HepG2 (cell line): ENCODE measurements around the gene LCN2. TPM values are rescaled to one million over a fixed set of nuclear protein-coding genes. Genes with fewer than 3 reads are reported as not detected.

ENCODE experiments used
- ASH2L ChIP-seq: fragments of 300-600, 200-600 bp; sonication (generic); IDR thresholded peaks from 2 replicates; pipeline ENCODE4 v1.7.0; 2017; ENCODE audit warnings: low read depth, mild to moderate bottlenecking, moderate library complexity, mixed read lengths, low read length; ENCODE audit not compliant: insufficient read length
- HHEX ChIP-seq: IDR thresholded peaks from 2 replicates; pipeline ENCODE4 v1.6.1; 2016; ENCODE audit warnings: control low read depth
- HMG20A ChIP-seq: IDR thresholded peaks from 2 replicates; pipeline ENCODE4 v1.6.1; 2016; ENCODE audit warnings: borderline replicate concordance
- NFKB2 ChIP-seq: sonication (generic); formaldehyde crosslinking; IDR thresholded peaks from 2 replicates; pipeline ENCODE4 v1.4.0; 2020; ENCODE audit warnings: missing genetic modification reagents, borderline replicate concordance
- PHF20 ChIP-seq: sonication (generic); formaldehyde crosslinking; IDR thresholded peaks from 2 replicates; pipeline ENCODE4 v1.5.0; 2020; ENCODE audit warnings: mild to moderate bottlenecking, missing genetic modification reagents
- POGZ ChIP-seq: sonication (generic); formaldehyde crosslinking; IDR thresholded peaks from 2 replicates; pipeline ENCODE4 v1.4.0; 2020; ENCODE audit warnings: mild to moderate bottlenecking, missing genetic modification reagents
- POLR2A ChIP-seq, 2 experiments: IDR thresholded peaks; 2 replicates each; pipeline ENCODE4 v1.6.1; 2011; ENCODE audit warnings: low read depth in 2 of 2, low read length in 2 of 2, mild to moderate bottlenecking in 1 of 2, moderate library complexity in 1 of 2; ENCODE audit not compliant: insufficient read depth in 1 of 2
- POLR2AphosphoS2 ChIP-seq: IDR thresholded peaks from 2 replicates; pipeline ENCODE4 v1.6.1; 2011; ENCODE audit warnings: low read depth, low read length, improper control_type of control experiment
- SRSF1 ChIP-seq: fragments of 200-400 bp; formaldehyde crosslinking; optimal IDR thresholded peaks from 2 replicates; pipeline ENCODE3; 2017; ENCODE audit warnings: mild to moderate bottlenecking, low read depth, low read length, moderate library complexity
- ZBTB21 ChIP-seq: sonication (generic); formaldehyde crosslinking; IDR thresholded peaks from 2 replicates; pipeline ENCODE4 v1.4.0; 2020; ENCODE audit warnings: missing genetic modification reagents
- ZBTB34 ChIP-seq: sonication (generic); formaldehyde crosslinking; IDR thresholded peaks from 2 replicates; pipeline ENCODE4 v1.8.0; 2022; ENCODE audit warnings: mild to moderate bottlenecking, missing genetic modification reagents
- ZFP82 ChIP-seq: sonication (generic); formaldehyde crosslinking; IDR thresholded peaks from 2 replicates; pipeline ENCODE4 v1.5.1; 2020; ENCODE audit warnings: mild to moderate bottlenecking, missing genetic modification reagents, borderline replicate concordance
- ZNF124 ChIP-seq: sonication (generic); formaldehyde crosslinking; IDR thresholded peaks from 2 replicates; pipeline ENCODE4 v1.4.0; 2020; ENCODE audit warnings: missing genetic modification reagents
- ZNF224 ChIP-seq: sonication (generic); formaldehyde crosslinking; IDR thresholded peaks from 2 replicates; pipeline ENCODE4 v1.5.0; 2020; ENCODE audit warnings: mild to moderate bottlenecking, missing genetic modification reagents
- ZNF318 ChIP-seq: sonication (generic); formaldehyde crosslinking; IDR thresholded peaks from 2 replicates; pipeline ENCODE4 v1.4.0; 2020; ENCODE audit warnings: mild to moderate bottlenecking, missing genetic modification reagents
- ZNF891 ChIP-seq: sonication (generic); formaldehyde crosslinking; IDR thresholded peaks from 2 replicates; pipeline ENCODE4 v1.5.0; 2020; ENCODE audit warnings: mild to moderate bottlenecking, missing genetic modification reagents
- polyA plus RNA-seq, 8 experiments: library from polyadenylated mRNA; depleted of rRNA in 3 of 8; stranded (reverse) in 7 of 8; unstranded in 1 of 8; fragments of >200 nt; fragmentation: Illumina TruSeq in 4 of 8; extraction: Trizol in 4 of 8; gene quantifications; 2 replicates each; pipeline versions ENCODE4 v1.2.1 to v1.2.3, GENCODE V29; 2011 to 2016; ENCODE audit warnings: low read depth in 4 of 8, missing spikeins in 1 of 8, mixed read lengths in 1 of 8; ENCODE audit not compliant: insufficient read depth in 1 of 8
- total RNA-seq, 5 experiments: library from RNA; depleted of rRNA; stranded (reverse); fragments of >200 nt; fragmentation: Illumina TruSeq; extraction: Trizol; gene quantifications; 2 replicates each; pipeline ENCODE4 v1.2.3, GENCODE V29; 2016; ENCODE audit warnings: low read depth in 1 of 5
- TF ChIP-seq, protein P1 (sequence below): IDR thresholded peaks from 2 replicates; pipeline ENCODE4 v1.6.1; 2016

LCN2 gene
- total and polyA plus RNA-seq, 2 of the 13 experiments (the other 11 are each of a cell fraction or from before 2014, with no cell fraction given): 0.38 to 1.4 TPM

DNA sequence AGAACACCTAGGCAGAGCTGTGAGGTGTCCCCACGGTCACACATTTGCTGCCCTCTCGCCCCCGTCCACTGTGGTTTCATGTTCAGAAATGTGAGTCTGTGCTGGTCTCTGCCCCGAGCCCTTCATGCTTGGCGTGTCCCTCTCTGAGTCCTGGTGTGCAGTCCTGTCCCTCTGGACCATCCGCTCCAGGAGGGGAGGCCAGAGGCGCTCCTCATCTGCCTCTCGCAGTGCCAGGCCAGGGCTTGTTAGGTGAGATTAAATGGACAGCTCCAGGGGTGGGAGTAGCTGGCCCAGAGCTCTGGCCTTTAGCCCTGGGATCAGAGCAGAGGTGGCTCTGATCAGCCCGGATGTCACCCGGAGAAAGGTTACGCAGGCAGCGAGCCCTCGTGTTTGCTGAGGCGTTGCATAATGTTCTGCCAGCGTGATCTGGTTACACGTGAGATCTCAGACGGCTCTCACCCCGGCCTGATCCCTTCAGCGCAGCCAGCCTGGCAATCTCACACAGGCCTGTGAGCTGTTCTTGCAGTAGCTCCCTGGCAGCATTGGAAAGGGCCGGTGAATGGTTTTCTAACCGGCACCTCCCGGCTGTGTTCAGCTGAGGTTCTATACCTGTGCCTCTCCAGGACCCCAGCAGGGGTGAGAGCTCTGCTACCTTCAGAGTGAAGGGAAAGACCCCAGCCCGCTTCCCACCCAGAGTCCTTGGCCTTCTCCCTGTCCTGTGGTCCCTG, 46.2 kb upstream of the LCN2 start (continued):
- TF ChIP-seq ZNF224: no peak; the same call in 1 of the 2 replicates
- peak; percentile 90 for TF ChIP-seq POGZ
- TF ChIP-seq POLR2A (IDR thresholded peaks at IDR 0.05; ENCODE audit: insufficient read depth in 1 of 2, low read depth in 2 of 2, low read length in 2 of 2): peak in 1 of 2 experiments; percentile 56; a peak in 1 of 4 replicates
- TF ChIP-seq ZNF318: peak; percentile 43; the same call in 1 of the 2 replicates
- peak; percentile 63; the same call in 1 of the 2 replicates for TF ChIP-seq NFKB2
- TF ChIP-seq HMG20A (CRISPR knock-in tag): peak; percentile 94
- peak; percentile 59; the same call in 1 of the 2 replicates for TF ChIP-seq PHF20 (CRISPR knock-in tag)
- peak; percentile 48; the same call in 1 of the 2 replicates for TF ChIP-seq POLR2AphosphoS2
- TF ChIP-seq HHEX (CRISPR knock-in tag): peak; percentile 50; the same call in 1 of the 2 replicates
- TF ChIP-seq SRSF1: no peak
- TF ChIP-seq ZNF124 (CRISPR knock-in tag): peak; percentile 30; the same call in 1 of the 2 replicates
- TF ChIP-seq ZBTB34 (CRISPR knock-in tag): peak; percentile 96
- peak; percentile 76; the same call in 1 of the 2 replicates for TF ChIP-seq ZFP82 (CRISPR knock-in tag)
- TF ChIP-seq ZNF891 (CRISPR knock-in tag): peak; percentile 24; the same call in 1 of the 2 replicates
- peak; percentile 71 for TF ChIP-seq ZBTB21 (CRISPR knock-in tag)
- TF ChIP-seq, protein P1, sequence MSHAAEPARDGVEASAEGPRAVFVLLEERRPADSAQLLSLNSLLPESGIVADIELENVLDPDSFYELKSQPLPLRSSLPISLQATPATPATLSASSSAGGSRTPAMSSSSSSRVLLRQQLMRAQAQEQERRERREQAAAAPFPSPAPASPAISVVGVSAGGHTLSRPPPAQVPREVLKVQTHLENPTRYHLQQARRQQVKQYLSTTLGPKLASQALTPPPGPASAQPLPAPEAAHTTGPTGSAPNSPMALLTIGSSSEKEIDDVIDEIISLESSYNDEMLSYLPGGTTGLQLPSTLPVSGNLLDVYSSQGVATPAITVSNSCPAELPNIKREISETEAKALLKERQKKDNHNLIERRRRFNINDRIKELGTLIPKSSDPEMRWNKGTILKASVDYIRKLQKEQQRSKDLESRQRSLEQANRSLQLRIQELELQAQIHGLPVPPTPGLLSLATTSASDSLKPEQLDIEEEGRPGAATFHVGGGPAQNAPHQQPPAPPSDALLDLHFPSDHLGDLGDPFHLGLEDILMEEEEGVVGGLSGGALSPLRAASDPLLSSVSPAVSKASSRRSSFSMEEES (CRISPR knock-in tag): peak; percentile 99
- peak; percentile 42 for TF ChIP-seq ASH2L
